H1 (cell line): ENCODE measurements around the gene OR10P1. TPM values are rescaled to one million over a fixed set of nuclear protein-coding genes. Genes with fewer than 3 reads are reported as not detected.
A peak's percentile ranks its signal among the peaks of the same experiment; 100 is the strongest.
"Not testable (repeated sequence)": the region's sequence is repeated elsewhere in the genome, so short reads cannot be mapped to it uniquely, and the experiment has no call there.

Experiments used
- CTCF ChIA-PET: fragments of 300-600 bp; sonication (Branson Sonifier 250); formaldehyde crosslinking; loops from one replicate; lab custom pipeline; 2021; ENCODE audit not compliant: partially characterized antibody; lab: Charles Lee
- POLR2A ChIA-PET: fragments of 300-600 bp; sonication (Branson Sonifier 250); formaldehyde crosslinking; loops from one replicate; lab custom pipeline; 2021; ENCODE audit warnings: inconsistent platforms; ENCODE audit not compliant: partially characterized antibody; lab: Charles Lee
- DNase-seq, 2 experiments: peaks; one replicate each; pipeline versions ENCODE4 v3.0.0 to v3.0.0-alpha.2; 2010 to 2022; ENCODE audit warnings: low spot score in 2 of 2, low read depth in 1 of 2, mixed read lengths in 1 of 2
- FAIRE-seq: peaks from 2 replicates; lab custom pipeline; 2011; peaks lifted over from hg19 to GRCh38; lab: Jason Lieb, UNC
- H2AFZ ChIP-seq: 2 replicates; pipeline ENCODE4 v1.8.1; 2012; ENCODE audit warnings: low read length, inconsistent platforms
- H2AK5ac ChIP-seq: 2 replicates; pipeline ENCODE4 v1.6.1; 2013; ENCODE audit warnings: low read depth, low read length
- H2BK120ac ChIP-seq: replicated peaks from 2 replicates; pipeline ENCODE3; 2013; ENCODE audit warnings: low read depth, low read length, inconsistent platforms
- H2BK12ac ChIP-seq: 2 replicates; pipeline ENCODE4 v1.6.1; 2013; ENCODE audit warnings: low read depth, low read length
- H2BK15ac ChIP-seq: 2 replicates; pipeline ENCODE4 v1.6.1; 2013; ENCODE audit warnings: low read length
- H2BK20ac ChIP-seq: 2 replicates; pipeline ENCODE4 v1.6.1; 2013; ENCODE audit warnings: low read length
- H2BK5ac ChIP-seq: 2 replicates; pipeline ENCODE4 v1.6.1; 2013; ENCODE audit warnings: low read depth, low read length
- H3K14ac ChIP-seq: 2 replicates; pipeline ENCODE4 v1.6.1; 2013; ENCODE audit warnings: inconsistent platforms; ENCODE audit not compliant: insufficient read length
- H3K18ac ChIP-seq: 2 replicates; pipeline ENCODE4 v1.6.1; 2013; ENCODE audit warnings: low read length; ENCODE audit errors: extremely low read depth
- H3K23ac ChIP-seq: 2 replicates; pipeline ENCODE4 v1.6.1; 2013; ENCODE audit warnings: inconsistent platforms; ENCODE audit not compliant: insufficient read length
- H3K23me2 ChIP-seq: 2 replicates; pipeline ENCODE4 v1.6.1; 2013; ENCODE audit warnings: low read depth, low read length
- H3K27ac ChIP-seq: 2 replicates; pipeline ENCODE4 v1.6.1; 2011; ENCODE audit warnings: low read depth, low read length, inconsistent platforms
- H3K27me3 ChIP-seq, 4 experiments: replicated peaks in 1 of 4; 1 replicate in 1 of 4; 2 replicates in 3 of 4; pipeline versions ENCODE4 v1.6.1 to v1.8.1; 2011 to 2013; ENCODE audit warnings: low read length in 3 of 4, mild to moderate bottlenecking in 3 of 4, inconsistent platforms in 2 of 4, mixed read lengths in 2 of 4, moderate library complexity in 1 of 4; ENCODE audit not compliant: control insufficient read depth in 3 of 4, insufficient read depth in 3 of 4; ENCODE audit errors: extremely low read depth in 1 of 4
- H3K36me3 ChIP-seq, 4 experiments: 2 replicates each; pipeline versions ENCODE4 v1.6.1 to v1.8.1; 2011 to 2013; ENCODE audit warnings: mild to moderate bottlenecking in 4 of 4, low read length in 3 of 4, moderate library complexity in 2 of 4, control low read depth in 1 of 4, inconsistent platforms in 1 of 4; ENCODE audit not compliant: insufficient read depth in 4 of 4, control insufficient read depth in 2 of 4
- H3K4ac ChIP-seq: replicated peaks from 2 replicates; pipeline ENCODE3; 2013; ENCODE audit warnings: low read length, low read depth, mixed read lengths, inconsistent platforms; ENCODE audit not compliant: insufficient read length
- H3K4me1 ChIP-seq, 4 experiments: replicated peaks in 1 of 4; 1 replicate in 1 of 4; 2 replicates in 3 of 4; pipeline versions ENCODE4 v1.6.1 to v1.8.1; 2011 to 2013; ENCODE audit warnings: low read length in 3 of 4, inconsistent platforms in 2 of 4, mixed read lengths in 1 of 4; ENCODE audit not compliant: insufficient read depth in 4 of 4, control insufficient read depth in 3 of 4
- H3K4me2 ChIP-seq, 2 experiments: 2 replicates each; pipeline versions ENCODE4 v1.6.1 to v1.8.1; 2011 to 2013; ENCODE audit warnings: low read depth in 2 of 2, low read length in 2 of 2, control low read depth in 1 of 2, inconsistent platforms in 1 of 2, mild to moderate bottlenecking in 1 of 2; ENCODE audit not compliant: insufficient read depth in 1 of 2
- H3K4me3 ChIP-seq, 4 experiments: fragments of 200-600, 300-600 bp in 1 of 4; sonication (generic), shearing (Covaris generic), sonication (Bioruptor Twin) in 1 of 4; 2 replicates each; pipeline versions ENCODE4 v1.5.1 to v1.8.1; 2011 to 2016; ENCODE audit warnings: low read length in 4 of 4, low read depth in 3 of 4, control low read depth in 2 of 4, inconsistent platforms in 2 of 4, mild to moderate bottlenecking in 2 of 4, mixed read lengths in 1 of 4, moderate library complexity in 1 of 4; ENCODE audit not compliant: insufficient read depth in 2 of 4; ENCODE audit errors: extremely low read depth in 1 of 4
- H3K56ac ChIP-seq: replicated peaks from 2 replicates; pipeline ENCODE3; 2013; ENCODE audit warnings: low read depth, mild to moderate bottlenecking, mixed read lengths, low read length, inconsistent platforms; ENCODE audit not compliant: insufficient read length
- H3K79me1 ChIP-seq: 2 replicates; pipeline ENCODE4 v1.6.1; 2013; ENCODE audit warnings: low read depth, low read length, control low read depth
- H3K79me2 ChIP-seq, 2 experiments: 2 replicates each; pipeline versions ENCODE4 v1.6.1 to v1.8.1; 2012 to 2013; ENCODE audit warnings: low read length in 2 of 2, mild to moderate bottlenecking in 2 of 2, inconsistent platforms in 1 of 2; ENCODE audit not compliant: insufficient read depth in 2 of 2, control insufficient read depth in 1 of 2
- H3K9ac ChIP-seq, 4 experiments: replicated peaks in 1 of 4; 1 replicate in 1 of 4; 2 replicates in 3 of 4; pipeline versions ENCODE4 v1.6.1 to v1.8.1; 2011 to 2013; ENCODE audit warnings: low read depth in 3 of 4, low read length in 3 of 4, control low read depth in 2 of 4, mild to moderate bottlenecking in 2 of 4, moderate library complexity in 2 of 4, inconsistent platforms in 1 of 4; ENCODE audit errors: extremely low read depth in 1 of 4
- H3K9me3 ChIP-seq, 2 experiments: 2 replicates each; pipeline versions ENCODE4 v1.6.1 to v1.8.1; 2012 to 2013; ENCODE audit warnings: mild to moderate bottlenecking in 2 of 2, moderate library complexity in 2 of 2, control low read depth in 1 of 2, inconsistent platforms in 1 of 2, low read depth in 1 of 2, low read length in 1 of 2, mixed read lengths in 1 of 2; ENCODE audit not compliant: insufficient read depth in 2 of 2
- H4K20me1 ChIP-seq, 2 experiments: replicated peaks in 1 of 2; 2 replicates each; pipeline versions ENCODE3 to v1.8.1; 2011 to 2013; ENCODE audit warnings: inconsistent platforms in 2 of 2, low read length in 2 of 2, mild to moderate bottlenecking in 1 of 2; ENCODE audit not compliant: insufficient read depth in 2 of 2, control insufficient read depth in 1 of 2
- H4K5ac ChIP-seq: 2 replicates; pipeline ENCODE4 v1.6.1; 2013; ENCODE audit warnings: low read length, low read depth, mixed read lengths, inconsistent platforms; ENCODE audit not compliant: insufficient read length
- H4K8ac ChIP-seq: 2 replicates; pipeline ENCODE4 v1.8.0; 2013; ENCODE audit warnings: mild to moderate bottlenecking, moderate library complexity, low read length, inconsistent platforms; ENCODE audit not compliant: insufficient read depth; ENCODE audit errors: extremely low read depth
- H4K91ac ChIP-seq: replicated peaks from 2 replicates; pipeline ENCODE3; 2013; ENCODE audit warnings: low read length, mixed read lengths, inconsistent platforms; ENCODE audit not compliant: insufficient read length
- WGBS, 2 experiments: shearing (Covaris generic) in 1 of 2; methylation state at CpG; one replicate each; pipeline versions ENCODE4 v1.1.6 to v1.1.7; 2013 to 2015; ENCODE audit warnings: low lambda C conversion rate in 2 of 2, mixed read lengths in 2 of 2, inconsistent platforms in 1 of 2, low coverage in 1 of 2, missing lambda C conversion rate in 1 of 2; ENCODE audit not compliant: insufficient replicate concordance in 2 of 2, insufficient coverage in 1 of 2, insufficient read length in 1 of 2; ENCODE audit errors: extremely low coverage in 1 of 2, missing lambda C conversion rate in 1 of 2; 5-methylcytosine and 5-hydroxymethylcytosine counted together
- polyA plus RNA-seq, 7 experiments: library from polyadenylated mRNA; depleted of rRNA in 3 of 7; stranded (reverse) in 5 of 7; unstranded in 2 of 7; fragments of >200 nt in 5 of 7; fragments of 200-250 nt in 2 of 7; gene quantifications; 1 replicate in 5 of 7; 2 replicates in 1 of 7; 4 replicates in 1 of 7; pipeline versions ENCODE4 v1.2.1 to v1.2.3, GENCODE V29; 2011 to 2013; ENCODE audit warnings: missing spikeins in 2 of 7, mixed read lengths in 2 of 7
- total RNA-seq: library from RNA; stranded (reverse); fragmentation: NEBNext Ultra II Directional; extraction: Animal tissue kit (Norgen Biotek cat#: 25700); gene quantifications from 2 replicates; pipeline ENCODE4 v1.2.1, GENCODE V29; 2021

OR10P1 gene
- total and polyA plus RNA-seq, 2 of the 8 experiments (the other 6 are each of a cell fraction or from before 2014, with no cell fraction given) = not detected

DNA sequence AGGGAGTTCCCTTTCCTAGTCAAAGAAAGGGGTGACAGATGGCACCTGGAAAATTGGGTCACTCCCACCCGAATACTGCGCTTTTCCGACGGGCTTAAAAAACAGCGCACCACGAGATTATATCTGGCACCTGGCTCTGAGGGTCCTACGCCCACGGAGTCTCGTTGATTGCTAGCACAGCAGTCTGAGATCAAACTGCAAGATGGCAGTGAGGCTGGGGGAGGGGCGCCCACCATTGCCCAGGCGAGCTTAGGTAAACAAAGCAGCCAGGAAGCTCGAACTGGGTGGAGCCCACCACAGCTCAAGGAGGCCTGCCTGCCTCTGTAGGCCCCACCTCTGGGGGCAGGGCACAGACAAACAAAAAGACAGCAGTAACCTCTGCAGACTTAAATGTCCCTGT lies 46.5 kb upstream of the OR10P1 start:
- H2BK120ac ChIP-seq, POLR2A ChIA-PET, H2AFZ ChIP-seq, CTCF ChIA-PET, H3K23ac ChIP-seq, H4K91ac ChIP-seq, FAIRE-seq, H2BK5ac ChIP-seq, H3K9ac ChIP-seq, H2AK5ac ChIP-seq, H3K27ac ChIP-seq, H2BK20ac ChIP-seq, H4K8ac ChIP-seq, H3K18ac ChIP-seq, H3K4me2 ChIP-seq, H3K23me2 ChIP-seq, H4K5ac ChIP-seq, H2BK15ac ChIP-seq, H3K9me3 ChIP-seq, H3K14ac ChIP-seq, H3K4ac ChIP-seq, H2BK12ac ChIP-seq, H3K27me3 ChIP-seq, H3K79me2 ChIP-seq, H4K20me1 ChIP-seq, H3K56ac ChIP-seq, H3K4me1 ChIP-seq, H3K4me3 ChIP-seq, H3K79me1 ChIP-seq, H3K36me3 ChIP-seq: not testable (repeated sequence)
- WGBS, 2 experiments = 82% methylated on average over 11 of the region's 12 CpGs; no CpG with 5 or more reads in 1 of the 2 experiments
- peak in 1 of 2 experiments; percentile 54 for DNase-seq
